IMR-90 (cell line): ENCODE data around the gene CHN2. TPM values are rescaled to one million over a fixed set of nuclear protein-coding genes. Genes with fewer than 3 reads are reported as not detected.
A peak's percentile ranks its signal among the peaks of the same experiment; 100 is the strongest.

ENCODE experiments used
- ATAC-seq: fragments of 200-7000 bp; cut with Tn5 transposase; 2 replicates; pipeline ENCODE4 v1.9.1; 2020; ENCODE audit warnings: low read depth, mild to moderate bottlenecking, moderate library complexity
- BruUV-seq: library from RNA; stranded (reverse); fragments of 400-500 nt; replicated peaks from 2 replicates; lab custom pipeline; 2021; lab: Mats Ljungman, UMichigan
- CTCF ChIA-PET: fragments of 300-600 bp; formaldehyde crosslinking; extraction: SDS; loops from one replicate; lab custom pipeline; 2021; ENCODE audit warnings: antibody characterized with exemption; lab: Yijun Ruan, JAX
- POLR2A ChIA-PET: fragments of 300-600 bp; sonication (Branson Sonifier 250); formaldehyde crosslinking; loops from one replicate; lab custom pipeline; 2022; ENCODE audit warnings: antibody characterized with exemption; ENCODE audit not compliant: unreplicated experiment; lab: Charles Lee
- DNase-seq: peaks from one replicate; pipeline ENCODE4 v3.0.0; 2013
- H2AFZ ChIP-seq: replicated peaks from 2 replicates; pipeline ENCODE3; 2013; ENCODE audit warnings: low read length, mild to moderate bottlenecking; ENCODE audit not compliant: poor library complexity
- H2AK5ac ChIP-seq: 2 replicates; pipeline ENCODE4 v1.6.1; 2013; ENCODE audit warnings: low read depth, low read length, inconsistent platforms
- H2AK9ac ChIP-seq: replicated peaks from 2 replicates; pipeline ENCODE3; 2013; ENCODE audit warnings: mild to moderate bottlenecking, low read depth, low read length, moderate library complexity; ENCODE audit not compliant: poor library complexity
- H2BK120ac ChIP-seq: 2 replicates; pipeline ENCODE4 v1.6.1; 2013; ENCODE audit warnings: low read depth, low read length, inconsistent platforms
- H2BK15ac ChIP-seq: 3 replicates; pipeline ENCODE4 v1.6.1; 2013; ENCODE audit warnings: low read depth, low read length, inconsistent platforms
- H2BK20ac ChIP-seq: 2 replicates; pipeline ENCODE4 v1.6.1; 2013; ENCODE audit warnings: low read depth, mild to moderate bottlenecking, inconsistent platforms, low read length, moderate library complexity
- H2BK5ac ChIP-seq: 2 replicates; pipeline ENCODE4 v1.6.1; 2013; ENCODE audit warnings: mild to moderate bottlenecking, low read depth, low read length, inconsistent platforms; ENCODE audit not compliant: poor library complexity, severe bottlenecking
- H3K14ac ChIP-seq: replicated peaks from 2 replicates; pipeline ENCODE4 v1.6.1; 2013; ENCODE audit warnings: low read depth, low read length, inconsistent platforms
- H3K18ac ChIP-seq: 2 replicates; pipeline ENCODE4 v1.6.1; 2013; ENCODE audit warnings: low read depth, low read length, control low read depth
- H3K23ac ChIP-seq: 2 replicates; pipeline ENCODE4 v1.6.1; 2013; ENCODE audit warnings: low read depth, low read length, inconsistent platforms
- H3K27ac ChIP-seq: 2 replicates; pipeline ENCODE4 v1.5.1; 2013; ENCODE audit warnings: mild to moderate bottlenecking, control low read depth, low read length; ENCODE audit not compliant: insufficient read depth
- H3K27me3 ChIP-seq: 2 replicates; pipeline ENCODE4 v1.6.1; 2013; ENCODE audit warnings: low read length; ENCODE audit not compliant: control insufficient read depth, insufficient read depth
- H3K36me3 ChIP-seq: 2 replicates; pipeline ENCODE4 v1.6.1; 2013; ENCODE audit warnings: low read length, mixed read lengths; ENCODE audit not compliant: control insufficient read depth, insufficient read depth
- H3K4ac ChIP-seq: 2 replicates; pipeline ENCODE4 v1.6.1; 2013; ENCODE audit warnings: low read depth, low read length, inconsistent platforms
- H3K4me1 ChIP-seq: 2 replicates; pipeline ENCODE4 v1.6.1; 2013; ENCODE audit warnings: low read length, mixed read lengths; ENCODE audit not compliant: control insufficient read depth, insufficient read depth
- H3K4me2 ChIP-seq: 2 replicates; pipeline ENCODE4 v1.6.1; 2013; ENCODE audit warnings: low read depth, mild to moderate bottlenecking, control low read depth, low read length, moderate library complexity
- H3K4me3 ChIP-seq: 2 replicates; pipeline ENCODE4 v1.5.1; 2013; ENCODE audit warnings: low read depth, mild to moderate bottlenecking, control low read depth, low read length, moderate library complexity; ENCODE audit not compliant: insufficient read depth
- H3K56ac ChIP-seq: 2 replicates; pipeline ENCODE4 v1.6.1; 2013; ENCODE audit warnings: low read length, inconsistent platforms; ENCODE audit not compliant: insufficient read depth; ENCODE audit errors: extremely low read depth
- H3K79me1 ChIP-seq, 2 experiments: 2 replicates each; pipeline ENCODE4 v1.6.1; 2013; ENCODE audit warnings: low read length in 2 of 2, inconsistent platforms in 1 of 2, low read depth in 1 of 2
- H3K9ac ChIP-seq: 2 replicates; pipeline ENCODE4 v1.6.1; 2013; ENCODE audit warnings: low read depth, low read length, control low read depth
- H3K9me1 ChIP-seq: 2 replicates; pipeline ENCODE4 v1.6.1; 2013; ENCODE audit warnings: low read length, inconsistent platforms; ENCODE audit not compliant: insufficient read depth
- H3K9me3 ChIP-seq: 2 replicates; pipeline ENCODE4 v1.6.1; 2013; ENCODE audit warnings: low read length; ENCODE audit not compliant: control insufficient read depth, insufficient read depth
- H4K20me1 ChIP-seq: 2 replicates; pipeline ENCODE4 v1.6.1; 2013; ENCODE audit warnings: low read length, inconsistent platforms; ENCODE audit not compliant: insufficient read depth
- H4K5ac ChIP-seq: 2 replicates; pipeline ENCODE4 v1.6.1; 2013; ENCODE audit warnings: mild to moderate bottlenecking, low read depth, low read length, control low read depth
- H4K8ac ChIP-seq, 2 experiments: 2 replicates each; pipeline ENCODE4 v1.6.1; 2013; ENCODE audit warnings: low read depth in 2 of 2, low read length in 2 of 2, control low read depth in 1 of 2, inconsistent platforms in 1 of 2
- H4K91ac ChIP-seq: 2 replicates; pipeline ENCODE4 v1.6.1; 2013; ENCODE audit warnings: low read depth, low read length, inconsistent platforms; ENCODE audit not compliant: insufficient read depth
- CHD1 ChIP-seq: IDR thresholded peaks from 2 replicates; pipeline ENCODE4 v1.6.1; 2012; ENCODE audit warnings: low read depth, low read length, improper control_type of control experiment
- CTCF ChIP-seq: conservative IDR thresholded peaks from 2 replicates; pipeline ENCODE4 v1.5.1; 2012; ENCODE audit warnings: mild to moderate bottlenecking, low read depth, low read length, improper control_type of control experiment
- ELK1 ChIP-seq: fragments of 150-350 bp; IDR thresholded peaks from 2 replicates; pipeline ENCODE4 v1.6.1; 2016; ENCODE audit warnings: low read depth, mild to moderate bottlenecking, low read length, moderate library complexity, borderline replicate concordance
- MXI1 ChIP-seq: IDR thresholded peaks from 2 replicates; pipeline ENCODE4 v1.6.1; 2012; ENCODE audit warnings: low read depth, mild to moderate bottlenecking, low read length, moderate library complexity, borderline replicate concordance
- NFE2L2 ChIP-seq: fragments of 150-350 bp; IDR thresholded peaks from 2 replicates; pipeline ENCODE4 v1.6.1; 2016; ENCODE audit warnings: low read depth, mild to moderate bottlenecking, low read length
- SMC3 ChIP-seq: fragments of 150-350 bp; IDR thresholded peaks from 2 replicates; pipeline ENCODE4 v1.6.1; 2016; ENCODE audit warnings: low read depth, mild to moderate bottlenecking, antibody characterized with exemption, low read length, moderate library complexity
- WGBS, 2 experiments: methylation state at CpG; one replicate each; pipeline versions ENCODE4 v1.1.5 to v1.1.7; 2013; ENCODE audit warnings: missing lambda C conversion rate in 2 of 2; ENCODE audit not compliant: insufficient read length in 1 of 2; ENCODE audit errors: extremely low coverage in 2 of 2; 5-methylcytosine and 5-hydroxymethylcytosine counted together
- dilution Hi-C: fragments of 300-500 bp; cut with HindIII; formaldehyde crosslinking; loops from one replicate; pipeline ENCODE4 v1.14.3; 2018; ENCODE audit warnings: low sequenced_read_pairs; ENCODE audit not compliant: unreplicated experiment
- in situ Hi-C: fragments of 300-500 bp; cut with MboI; formaldehyde crosslinking; loops from 3 replicates; pipeline ENCODE4 v1.14.3; 2019; ENCODE audit warnings: low sequenced_read_pairs, inconsistent platforms, mixed read lengths
- intact Hi-C: fragments of 100-400 bp; cut with micrococcal nuclease; formaldehyde crosslinking; loops from 2 replicates; pipeline ENCODE4 v1.10.0; 2022
- polyA plus RNA-seq, 3 experiments: library from polyadenylated mRNA; depleted of rRNA; stranded (reverse); fragments of >200 nt; gene quantifications; 2 replicates each; pipeline ENCODE4 v1.2.3, GENCODE V29; 2012; ENCODE audit warnings: low replicate concordance in 1 of 3
- total RNA-seq: library from RNA; depleted of rRNA; stranded (reverse); fragments of >200 nt; gene quantifications from 2 replicates; pipeline ENCODE4 v1.2.3, GENCODE V29; 2012

CHN2 gene
- total and polyA plus RNA-seq, 2 of the 4 experiments (the other 2 are of a cell fraction), result not detected

GRCh38 chr7:29189743-29190201 is 4.8 kb upstream of the CHN2 start:
- BruUV-seq, result no TSS peak
- no peak overlapping the region for H3K18ac ChIP-seq
- no peak overlapping the region for H3K4me2 ChIP-seq
- no peak overlapping the region for H2AK5ac ChIP-seq
- no peaks in the 10 kb centered on the region for H3K79me1 ChIP-seq
- no peak overlapping the region for H2BK15ac ChIP-seq
- in situ Hi-C loops, result no loop called here
- peak; percentile 69; the same call in 1 of the 2 replicates for ATAC-seq
- intact Hi-C loops, result loop anchor here (1.0 kb wide), 1 partner anchor 219 kb away; no protein-coding TSS in a partner anchor
- ChIA-PET CTCF (interaction anchor here (0.6 to 1.2 kb wide), 2 partner anchors 9 to 89 kb away, joined by 4 read pairs; no protein-coding TSS in a partner anchor), POLR2A (no interaction called here)
- H2BK120ac ChIP-seq, result no peak overlapping the region
- H3K4me3 ChIP-seq, result no peak overlapping the region
- no peaks in the 10 kb centered on the region for H3K36me3 ChIP-seq
- no peak overlapping the region for H2BK20ac ChIP-seq
- no peak overlapping the region for H2AFZ ChIP-seq
- no peaks in the 10 kb centered on the region for H3K9me3 ChIP-seq
- no peaks in the 10 kb centered on the region for H4K20me1 ChIP-seq
- no peaks in the 10 kb centered on the region for H3K9me1 ChIP-seq
- no peak overlapping the region for H3K27ac ChIP-seq
- no peak overlapping the region for H4K5ac ChIP-seq
- H4K8ac ChIP-seq, result no peak overlapping the region
- WGBS, 2 experiments, result 3% methylated on average over 5 of the region's 16 CpGs; no CpG with 5 or more reads in 1 of the 2 experiments
- H3K23ac ChIP-seq, result no peak overlapping the region
- no peak for TF ChIP-seq SMC3
- TF ChIP-seq MXI1, result no peak
- TF ChIP-seq NFE2L2, result no peak
- TF ChIP-seq CTCF, result peak; percentile 43
- no peak for TF ChIP-seq ELK1
- no peak for TF ChIP-seq CHD1
- H3K9ac ChIP-seq, result no peak overlapping the region
- no peak overlapping the region for H3K56ac ChIP-seq
- no peak overlapping the region for H3K14ac ChIP-seq
- no peak for DNase-seq
- no peaks in the 10 kb centered on the region for H3K4me1 ChIP-seq
- dilution Hi-C loops, result no loop called here
- H2AK9ac ChIP-seq, result no peak overlapping the region
- no peak overlapping the region for H3K4ac ChIP-seq
- peaks cover 19% of the 10 kb centered on the region for H3K27me3 ChIP-seq
- H2BK5ac ChIP-seq, result no peak overlapping the region
- H4K91ac ChIP-seq, result no peak overlapping the region
